Smooth muscle cell (in vitro differentiated cells): Measurements from ENCODE around the gene SNRNP27. TPM values are rescaled to one million over a fixed set of nuclear protein-coding genes. Genes with fewer than 3 reads are reported as not detected.

Source experiments
- DNase-seq: peaks from one replicate; lab custom pipeline; 2025; ENCODE audit not compliant: unreplicated experiment; lab: John Stamatoyannopoulos, UW
- H2AFZ ChIP-seq: fragments of 200-600 bp; sonication (generic); 2 replicates; pipeline ENCODE4 v1.6.0; 2016; ENCODE audit warnings: antibody characterized with exemption, low read depth, mild to moderate bottlenecking
- H3F3A ChIP-seq: fragments of 200-600 bp; sonication (generic); 2 replicates; pipeline ENCODE4 v1.6.0; 2017; ENCODE audit warnings: antibody characterized with exemption, low read depth
- H3K27ac ChIP-seq: fragments of 200-600 bp; sonication (generic); 2 replicates; pipeline ENCODE4 v1.5.1; 2016; ENCODE audit warnings: low read depth, mild to moderate bottlenecking
- H3K27me3 ChIP-seq: fragments of 200-600 bp; sonication (generic); 2 replicates; pipeline ENCODE4 v1.6.1; 2016; ENCODE audit warnings: low read depth, mild to moderate bottlenecking
- H3K36me3 ChIP-seq: fragments of 200-600 bp; sonication (generic); 2 replicates; pipeline ENCODE4 v1.5.1; 2016; ENCODE audit warnings: low read depth
- H3K4me1 ChIP-seq: fragments of 200-600 bp; sonication (generic); 2 replicates; pipeline ENCODE4 v1.5.1; 2016; ENCODE audit warnings: low read depth
- H3K4me2 ChIP-seq: fragments of 200-600 bp; sonication (generic); 2 replicates; pipeline ENCODE4 v1.6.0; 2016; ENCODE audit warnings: mild to moderate bottlenecking
- H3K4me3 ChIP-seq: fragments of 200-600 bp; sonication (generic); 2 replicates; pipeline ENCODE4 v1.5.1; 2016; ENCODE audit warnings: mild to moderate bottlenecking
- H3K79me2 ChIP-seq: fragments of 200-600 bp; sonication (generic); 2 replicates; pipeline ENCODE4 v1.6.0; 2016; ENCODE audit warnings: low read depth, mild to moderate bottlenecking
- H3K9ac ChIP-seq: fragments of 200-600 bp; sonication (generic); 2 replicates; pipeline ENCODE4 v1.6.0; 2016; ENCODE audit warnings: low read depth
- H3K9me3 ChIP-seq: fragments of 200-600 bp; sonication (generic); replicated peaks from 2 replicates; pipeline ENCODE4 v1.5.1; 2016; ENCODE audit warnings: low read depth
- H4K20me1 ChIP-seq: fragments of 200-600 bp; sonication (generic); 2 replicates; pipeline ENCODE4 v1.6.0; 2016; ENCODE audit warnings: low read depth
- CTCF ChIP-seq: fragments of 200-600 bp; sonication (generic); IDR thresholded peaks from 2 replicates; pipeline ENCODE4 v1.5.1; 2017; ENCODE audit warnings: borderline replicate concordance, mild to moderate bottlenecking, antibody characterized with exemption; ENCODE audit not compliant: insufficient read depth, poor library complexity, severe bottlenecking
- WGBS: methylation state at CpG from one replicate; pipeline ENCODE4 v1.1.7; 2016; ENCODE audit warnings: low lambda C conversion rate; 5-methylcytosine and 5-hydroxymethylcytosine counted together
- polyA plus RNA-seq: library from polyadenylated mRNA; unstranded; fragments of >200 nt; fragmentation: Nextera tagmentation; extraction: Ambion mirVana; gene quantifications from 2 replicates; pipeline ENCODE4 v1.2.1, GENCODE V29; 2016
- total RNA-seq: library from RNA; depleted of rRNA; stranded (reverse); fragments of >200 nt; gene quantifications from 2 replicates; pipeline ENCODE4 v1.2.3, GENCODE V29; 2014

SNRNP27 gene
- total and polyA plus RNA-seq, 2 experiments from 2014 or later, result 81.8 to 97.8 TPM

DNA sequence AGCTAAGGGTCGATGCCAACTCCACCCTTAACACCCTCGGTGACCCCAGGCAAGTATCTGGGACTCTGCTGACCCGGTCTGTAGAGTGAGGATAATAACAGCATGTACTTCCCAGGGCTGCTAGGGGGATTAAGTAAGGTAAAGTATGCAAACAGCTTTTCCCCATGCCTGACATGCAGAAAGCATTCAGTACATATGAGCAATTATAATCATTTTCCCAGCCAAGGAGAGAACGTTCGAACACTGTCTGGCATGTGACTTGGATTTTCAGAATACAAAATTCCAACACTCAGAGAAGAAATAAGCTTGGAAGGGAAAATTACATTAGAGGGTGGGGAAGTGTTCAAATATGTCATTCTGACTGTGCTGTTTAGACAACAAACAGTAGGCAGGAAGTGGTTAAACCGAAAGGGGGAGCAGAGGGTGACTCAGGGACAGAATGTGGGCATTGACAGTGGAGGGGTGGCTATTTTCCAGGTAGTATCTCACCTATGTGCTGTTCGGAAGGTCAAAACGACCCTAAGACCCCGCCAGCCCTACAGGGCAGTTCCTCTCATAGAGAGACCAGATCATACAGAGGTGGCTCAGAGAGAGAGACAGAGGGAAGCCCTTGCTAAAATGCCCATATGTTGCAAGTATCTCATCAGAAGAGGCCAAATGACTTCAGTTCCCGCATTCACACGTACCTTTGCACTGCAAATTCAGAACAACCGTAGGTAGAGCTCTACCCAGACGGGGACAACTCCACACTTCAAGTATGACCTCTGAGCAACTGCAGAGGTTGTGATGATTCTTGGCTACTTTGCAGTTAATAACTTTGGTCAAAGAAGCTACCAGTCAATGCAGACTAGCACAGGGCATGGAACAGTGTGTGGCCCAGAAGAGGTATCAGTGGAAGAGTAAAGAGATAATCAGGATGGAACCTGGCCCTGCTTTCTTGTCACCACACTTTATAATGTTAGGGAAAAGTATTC, 52.9 kb downstream of the SNRNP27 start:
- Histone ChIP-seq H3K79me2 (no peaks in the 10 kb centered on the region), H3K9me3 (no peaks in the 10 kb centered on the region), H3K4me1 (no peaks in the 10 kb centered on the region), H3K27ac (peak overlapping the region; percentile 28), H3K27me3 (no peaks in the 10 kb centered on the region), H3K9ac (no peak overlapping the region), H3K4me2 (peak overlapping the region; percentile 10), H3K4me3 (no peak overlapping the region), H3K36me3 (peaks cover 5% of the 10 kb centered on the region), H3F3A (no peaks in the 10 kb centered on the region), H4K20me1 (no peaks in the 10 kb centered on the region), H2AFZ (no peak overlapping the region)
- DNase-seq, result no peak
- WGBS, result 68% methylated on average over 13 of the region's 13 CpGs
- TF ChIP-seq CTCF, result no peak

GRCh38 chr2:69947325-69947931, 53.7 kb downstream of the SNRNP27 start:
- Histone ChIP-seq H3K27ac (no peak overlapping the region), H3K79me2 (no peaks in the 10 kb centered on the region), H3K27me3 (no peaks in the 10 kb centered on the region), H3K9me3 (no peaks in the 10 kb centered on the region), H2AFZ (no peak overlapping the region), H3K4me1 (no peaks in the 10 kb centered on the region), H3F3A (no peaks in the 10 kb centered on the region), H3K4me2 (no peak overlapping the region), H3K4me3 (no peak overlapping the region), H4K20me1 (no peaks in the 10 kb centered on the region), H3K36me3 (no peaks in the 10 kb centered on the region), H3K9ac (no peak overlapping the region)
- DNase-seq, result no peak
- TF ChIP-seq CTCF, result no peak
- WGBS, result 91% methylated on average over 4 of the region's 4 CpGs

GRCh38 chr2:69948032-69948962, 54.5 kb downstream of the SNRNP27 start:
- Histone ChIP-seq H3K4me1 (no peaks in the 10 kb centered on the region), H3K27me3 (no peaks in the 10 kb centered on the region), H3K9ac (no peak overlapping the region), H2AFZ (no peak overlapping the region), H3K4me2 (no peak overlapping the region), H4K20me1 (no peaks in the 10 kb centered on the region), H3F3A (no peaks in the 10 kb centered on the region), H3K4me3 (no peak overlapping the region), H3K36me3 (no peaks in the 10 kb centered on the region), H3K79me2 (no peaks in the 10 kb centered on the region), H3K9me3 (no peaks in the 10 kb centered on the region), H3K27ac (no peak overlapping the region)
- TF ChIP-seq CTCF, result no peak
- WGBS, result 69% methylated on average over 20 of the region's 35 CpGs
- DNase-seq, result no peak
